ENCODE measurements around the gene TUFT1. TPM values are rescaled to one million over a fixed set of nuclear protein-coding genes. Genes with fewer than 3 reads are reported as not detected.
"Not testable (repeated sequence)": the region's sequence is repeated elsewhere in the genome, so short reads cannot be mapped to it uniquely, and the experiment has no call there.

The TUFT1 gene
- total and polyA plus RNA-seq, 8 donors, result 1.2 to 30.4 (median 12.3) TPM

GRCh38 chr1:151519667-151520066, 20.4 kb upstream of the TUFT1 start:
- H3K36me3 ChIP-seq, result peaks cover under 1 to 55% (median 44%) of the 10 kb centered on the region in 4 donors
- H3K4me3 ChIP-seq, result no peak overlapping the region
- DNase-seq, result no peak
- TF ChIP-seq EP300 (IDR thresholded peaks at IDR 0.05), result no peak
- TF ChIP-seq POLR2A (IDR thresholded peaks at IDR 0.05), result no peak
- TF ChIP-seq, protein P1, sequence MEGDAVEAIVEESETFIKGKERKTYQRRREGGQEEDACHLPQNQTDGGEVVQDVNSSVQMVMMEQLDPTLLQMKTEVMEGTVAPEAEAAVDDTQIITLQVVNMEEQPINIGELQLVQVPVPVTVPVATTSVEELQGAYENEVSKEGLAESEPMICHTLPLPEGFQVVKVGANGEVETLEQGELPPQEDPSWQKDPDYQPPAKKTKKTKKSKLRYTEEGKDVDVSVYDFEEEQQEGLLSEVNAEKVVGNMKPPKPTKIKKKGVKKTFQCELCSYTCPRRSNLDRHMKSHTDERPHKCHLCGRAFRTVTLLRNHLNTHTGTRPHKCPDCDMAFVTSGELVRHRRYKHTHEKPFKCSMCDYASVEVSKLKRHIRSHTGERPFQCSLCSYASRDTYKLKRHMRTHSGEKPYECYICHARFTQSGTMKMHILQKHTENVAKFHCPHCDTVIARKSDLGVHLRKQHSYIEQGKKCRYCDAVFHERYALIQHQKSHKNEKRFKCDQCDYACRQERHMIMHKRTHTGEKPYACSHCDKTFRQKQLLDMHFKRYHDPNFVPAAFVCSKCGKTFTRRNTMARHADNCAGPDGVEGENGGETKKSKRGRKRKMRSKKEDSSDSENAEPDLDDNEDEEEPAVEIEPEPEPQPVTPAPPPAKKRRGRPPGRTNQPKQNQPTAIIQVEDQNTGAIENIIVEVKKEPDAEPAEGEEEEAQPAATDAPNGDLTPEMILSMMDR (IDR thresholded peaks at IDR 0.05), result no peak
- 31 to 56% (median 43%) methylated on average over 2 of the region's 2 CpGs for WGBS, 5 donors
- no peaks in the 10 kb centered on the region for H3K9me3 ChIP-seq
- no peak overlapping the region for H3K27ac ChIP-seq
- peaks cover 0 to 20% (median 8%) of the 10 kb centered on the region in 4 donors for H3K4me1 ChIP-seq
- H3K27me3 ChIP-seq, result no peaks in the 10 kb centered on the region
- intact Hi-C loops (cut with DNase I; ENCODE audit: low total_unique reads), result no loop called here

GRCh38 chr1:151520359-151520758, 19.8 kb upstream of the TUFT1 start:
- whole genome bisulfite sequencing, 5 donors, result 86 to 95% (median 91%) methylated on average over 4 of the region's 4 CpGs
- H3K4me1 ChIP-seq, result peaks cover 0 to 13% (median 3%) of the 10 kb centered on the region in 4 donors
- peaks cover 2 to 62% (median 51%) of the 10 kb centered on the region in 4 donors for H3K36me3 ChIP-seq
- no peak for DNase-seq
- H3K4me3 ChIP-seq, result no peak overlapping the region
- TF ChIP-seq POLR2A (IDR thresholded peaks at IDR 0.05) (no peak), EP300 (IDR thresholded peaks at IDR 0.05) (no peak), POLR2AphosphoS5 (IDR thresholded peaks at IDR 0.05) (no peak)
- TF ChIP-seq, protein P1 (IDR thresholded peaks at IDR 0.05), result no peak
- no peaks in the 10 kb centered on the region for H3K9me3 ChIP-seq
- intact Hi-C loops (cut with DNase I; ENCODE audit: low total_unique reads), result no loop called here
- H3K27me3 ChIP-seq, result no peaks in the 10 kb centered on the region
- no peak overlapping the region for H3K27ac ChIP-seq

GRCh38 chr1:151522427-151522826, 17.7 kb upstream of the TUFT1 start:
- H3K4me3 ChIP-seq; DNase-seq; H3K4me1 ChIP-seq; H3K27me3 ChIP-seq; H3K27ac ChIP-seq; H3K9me3 ChIP-seq; intact Hi-C loops (cut with DNase I; ENCODE audit: low total_unique reads): not testable (repeated sequence)
- WGBS, 5 donors, result 89 to 92% (median 90%) methylated on average over 7 of the region's 7 CpGs
- peaks cover 2 to 83% (median 69%) of the 10 kb centered on the region in 4 donors for H3K36me3 ChIP-seq

DNA sequence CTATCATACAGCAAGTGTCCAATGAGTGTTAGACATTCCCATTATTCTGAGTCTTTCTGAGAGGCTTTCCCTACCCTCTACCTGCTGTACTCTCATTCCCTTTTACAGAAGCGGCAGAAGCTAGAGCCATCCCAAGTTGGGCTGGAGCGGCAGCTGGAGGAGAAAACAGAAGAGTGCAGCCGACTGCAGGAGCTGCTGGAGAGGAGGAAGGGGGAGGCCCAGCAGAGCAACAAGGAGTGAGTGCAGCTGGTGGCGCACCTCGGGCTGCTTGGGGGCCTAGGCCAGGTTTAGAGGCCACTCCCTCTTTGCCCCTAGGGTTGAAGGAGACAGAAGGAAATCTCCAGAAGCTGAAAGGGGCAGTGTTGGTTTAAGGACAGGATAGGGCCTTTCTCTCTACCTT, 16.8 kb upstream of the TUFT1 start:
- no peak overlapping the region for H3K4me3 ChIP-seq
- no peak for DNase-seq
- TF ChIP-seq EP300 (IDR thresholded peaks at IDR 0.05), result no peak
- no peak for TF ChIP-seq POLR2A (IDR thresholded peaks at IDR 0.05)
- TF ChIP-seq, protein P1 (IDR thresholded peaks at IDR 0.05), result no peak
- no peak for TF ChIP-seq POLR2AphosphoS5 (IDR thresholded peaks at IDR 0.05)
- H3K9me3 ChIP-seq, result no peaks in the 10 kb centered on the region
- H3K4me1 ChIP-seq, result no peaks in the 10 kb centered on the region
- intact Hi-C loops (cut with DNase I; ENCODE audit: low total_unique reads), result no loop called here
- no peak overlapping the region for H3K27ac ChIP-seq
- no peaks in the 10 kb centered on the region for H3K27me3 ChIP-seq
- peaks cover 2 to 86% (median 71%) of the 10 kb centered on the region in 4 donors for H3K36me3 ChIP-seq
- 71 to 82% (median 76%) methylated on average over 5 of the region's 5 CpGs for WGBS, 5 donors

DNA sequence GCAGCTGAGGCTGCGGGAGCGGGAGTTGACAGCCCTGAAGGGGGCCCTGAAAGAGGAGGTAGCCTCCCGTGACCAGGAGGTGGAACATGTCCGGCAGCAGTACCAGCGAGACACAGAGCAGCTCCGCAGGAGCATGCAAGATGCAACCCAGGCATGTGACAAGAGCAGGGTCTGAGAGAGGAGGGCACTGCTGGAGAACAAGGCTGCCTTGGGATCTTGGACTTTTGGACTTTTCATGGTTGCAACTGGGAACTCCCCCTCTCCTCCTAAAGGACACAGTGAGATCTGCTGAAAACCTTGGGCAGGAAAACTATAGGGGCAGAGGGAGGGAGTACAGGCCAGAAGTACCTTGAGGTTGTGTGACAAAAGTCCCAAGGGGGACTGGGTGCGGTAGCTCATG, 15.4 kb upstream of the TUFT1 start:
- intact Hi-C loops (cut with DNase I; ENCODE audit: low total_unique reads), result no loop called here
- Histone ChIP-seq H3K36me3 (peaks cover 6 to 86% (median 70%) of the 10 kb centered on the region in 4 donors), H3K4me1 (no peaks in the 10 kb centered on the region), H3K4me3 (no peak overlapping the region), H3K27me3 (no peaks in the 10 kb centered on the region), H3K27ac (no peak overlapping the region), H3K9me3 (no peaks in the 10 kb centered on the region)
- DNase-seq, result no peak
- no peak for TF ChIP-seq EP300 (IDR thresholded peaks at IDR 0.05)
- no peak for TF ChIP-seq POLR2AphosphoS5 (IDR thresholded peaks at IDR 0.05)
- TF ChIP-seq, protein P1 (IDR thresholded peaks at IDR 0.05), result no peak
- TF ChIP-seq POLR2A (IDR thresholded peaks at IDR 0.05), result no peak
- 88 to 95% (median 91%) methylated on average over 7 of the region's 7 CpGs for WGBS, 5 donors

Data from stomach (tissue), 9 donors.